ENCODE measurements around the gene XIRP1.

DNA sequence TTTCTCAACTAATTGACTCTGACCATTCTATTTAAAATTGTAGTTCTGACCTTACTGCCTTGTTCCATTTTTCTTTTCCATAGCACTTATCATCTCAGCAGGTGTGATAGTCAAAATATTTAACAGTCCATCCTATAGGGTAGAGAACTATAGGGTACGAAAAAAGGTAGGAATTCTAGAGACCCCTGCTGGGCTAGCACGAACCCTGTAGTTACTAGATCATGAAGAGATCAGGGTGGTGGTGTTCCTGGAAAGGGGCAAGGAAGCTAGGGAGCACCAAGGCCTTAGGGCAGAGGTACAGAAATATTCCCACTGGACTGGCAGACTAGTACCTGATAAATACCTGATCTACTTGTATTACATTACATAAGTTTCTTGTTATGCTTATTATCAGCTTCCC, 31.9 kb upstream of the XIRP1 start:
- TF ChIP-seq TAF1 (IDR thresholded peaks at IDR 0.05; ENCODE audit: low read depth, low read length) (no peak), POLR2A (IDR thresholded peaks at IDR 0.05; ENCODE audit: low read depth, low read length) (no peak), SPI1 (IDR thresholded peaks at IDR 0.05; ENCODE audit: low read depth, low read length) (no peak), POU2F2 (IDR thresholded peaks at IDR 0.05; ENCODE audit: low read depth, low read length) (no peak), POLR2AphosphoS5 (IDR thresholded peaks at IDR 0.05; ENCODE audit: low read depth, low read length) (no peak)

Data from GM12891 (cell line).